Measurements from ENCODE around the gene TBC1D5.

GRCh38 chr3:17443142-17443541, 299.3 kb downstream of the TBC1D5 start:
- TF ChIP-seq CTCF (IDR thresholded peaks at IDR 0.05) = no peak
- no peak for TF ChIP-seq POLR2AphosphoS5 (IDR thresholded peaks at IDR 0.05)
- TF ChIP-seq POLR2A (IDR thresholded peaks at IDR 0.05) = no peak

Measured in breast epithelium (tissue), 3 donors.